Common myeloid progenitor, CD34-positive (primary cell): ENCODE results near the gene FBN3.
A peak's percentile ranks its signal among the peaks of the same experiment; 100 is the strongest.
"Not testable (repeated sequence)": the region's sequence is repeated elsewhere in the genome, so short reads cannot be mapped to it uniquely, and the experiment has no call there.

Experiments used
- CTCF ChIA-PET: fragments of 350-600 bp; sonication (Branson Sonifier 250); formaldehyde crosslinking; loops from one replicate; lab custom pipeline; 2021; ENCODE audit warnings: antibody characterized with exemption; lab: Charles Lee
- POLR2A ChIA-PET: fragments of 350-600 bp; sonication (Branson Sonifier 250); formaldehyde crosslinking; loops from one replicate; lab custom pipeline; 2021; ENCODE audit warnings: antibody characterized with exemption; lab: Charles Lee
- DNase-seq, 3 donors: peaks; one replicate each; pipeline versions ENCODE4 v3.0.0 to v3.0.0-alpha.2; 2013
- H3K27ac ChIP-seq, 2 experiments: 1 replicate in 1 of 2; 2 replicates in 1 of 2; pipeline ENCODE4 v1.7.0; 2013; ENCODE audit warnings: inconsistent platforms in 2 of 2, low read length in 2 of 2, mild to moderate bottlenecking in 2 of 2, low read depth in 1 of 2, moderate library complexity in 1 of 2; ENCODE audit not compliant: severe bottlenecking in 2 of 2, insufficient read depth in 1 of 2, poor library complexity in 1 of 2
- H3K27me3 ChIP-seq, 5 experiments: replicated peaks in 2 of 5; 1 replicate in 3 of 5; 2 replicates in 2 of 5; pipeline versions ENCODE4 v1.6.1 to v1.7.0; 2013; ENCODE audit warnings: low read length in 4 of 5, mild to moderate bottlenecking in 2 of 5, moderate library complexity in 2 of 5, inconsistent platforms in 1 of 5; ENCODE audit not compliant: insufficient read depth in 5 of 5, control insufficient read depth in 4 of 5
- H3K36me3 ChIP-seq, 4 experiments: 1 replicate in 2 of 4; 2 replicates in 2 of 4; pipeline versions ENCODE4 v1.6.1 to v1.7.0; 2013; ENCODE audit warnings: low read length in 3 of 4, control low read depth in 1 of 4, mild to moderate bottlenecking in 1 of 4; ENCODE audit not compliant: control insufficient read depth in 4 of 4, insufficient read depth in 4 of 4
- H3K4me1 ChIP-seq, 4 experiments: 1 replicate in 3 of 4; 2 replicates in 1 of 4; pipeline versions ENCODE4 v1.6.1 to v1.7.1; 2013; ENCODE audit warnings: low read length in 3 of 4, mild to moderate bottlenecking in 3 of 4, control low read depth in 1 of 4, inconsistent platforms in 1 of 4, moderate library complexity in 1 of 4; ENCODE audit not compliant: control insufficient read depth in 4 of 4, insufficient read depth in 4 of 4; ENCODE audit errors: control extremely low read depth in 1 of 4
- H3K4me3 ChIP-seq, 7 experiments: 1 replicate in 4 of 7; 2 replicates in 3 of 7; pipeline versions ENCODE4 v1.5.1 to v1.7.0; 2013; ENCODE audit warnings: mild to moderate bottlenecking in 7 of 7, low read length in 6 of 7, moderate library complexity in 6 of 7, inconsistent platforms in 2 of 7, low read depth in 2 of 7, control low read depth in 1 of 7; ENCODE audit not compliant: insufficient read depth in 4 of 7, control insufficient read depth in 1 of 7; ENCODE audit errors: extremely low read depth in 1 of 7
- H3K9me3 ChIP-seq, 5 experiments: 1 replicate in 4 of 5; 2 replicates in 1 of 5; pipeline versions ENCODE4 v1.6.1 to v1.7.1; 2013; ENCODE audit warnings: low read length in 4 of 5, mild to moderate bottlenecking in 2 of 5, inconsistent platforms in 1 of 5, low read depth in 1 of 5, moderate library complexity in 1 of 5; ENCODE audit not compliant: control insufficient read depth in 4 of 5, insufficient read depth in 2 of 5; ENCODE audit errors: control extremely low read depth in 1 of 5
- WGBS: methylation state at CpG from one replicate; pipeline ENCODE4 v1.1.5; 2013; ENCODE audit not compliant: insufficient coverage; 5-methylcytosine and 5-hydroxymethylcytosine counted together

FBN3 gene

DNA sequence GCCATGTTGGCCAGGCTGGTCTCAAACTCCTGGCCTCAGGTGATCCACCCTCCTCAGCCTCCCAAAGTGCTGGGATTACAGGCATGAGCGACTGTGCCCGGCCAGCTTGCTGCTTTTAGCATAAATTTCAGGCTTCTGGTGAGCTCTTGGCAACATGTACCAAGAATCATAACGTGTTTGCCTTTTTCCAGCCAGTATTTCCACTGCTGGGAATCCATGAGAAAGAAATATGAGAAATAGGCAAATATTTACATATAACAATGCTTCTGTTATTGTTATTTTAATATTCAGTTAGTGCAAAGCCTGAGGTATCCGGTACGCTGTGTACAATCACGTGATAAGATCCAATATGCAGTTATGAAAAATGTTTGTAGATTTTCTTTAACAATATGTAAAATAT is 30.6 kb upstream of the FBN3 start:
- CTCF ChIA-PET = no interaction called here
- Histone ChIP-seq H3K27me3 (no peaks in the 10 kb centered on the region), H3K27ac (no peak overlapping the region), H3K9me3 (no peaks in the 10 kb centered on the region), H3K36me3 (no peaks in the 10 kb centered on the region), H3K4me3 (no peak overlapping the region), H3K4me1 (peaks cover 0 to 6% (median 5%) of the 10 kb centered on the region in 4 experiments)
- POLR2A ChIA-PET = no interaction called here
- WGBS = 71% methylated on average over 1 of the region's 6 CpGs
- no peak for DNase-seq

DNA sequence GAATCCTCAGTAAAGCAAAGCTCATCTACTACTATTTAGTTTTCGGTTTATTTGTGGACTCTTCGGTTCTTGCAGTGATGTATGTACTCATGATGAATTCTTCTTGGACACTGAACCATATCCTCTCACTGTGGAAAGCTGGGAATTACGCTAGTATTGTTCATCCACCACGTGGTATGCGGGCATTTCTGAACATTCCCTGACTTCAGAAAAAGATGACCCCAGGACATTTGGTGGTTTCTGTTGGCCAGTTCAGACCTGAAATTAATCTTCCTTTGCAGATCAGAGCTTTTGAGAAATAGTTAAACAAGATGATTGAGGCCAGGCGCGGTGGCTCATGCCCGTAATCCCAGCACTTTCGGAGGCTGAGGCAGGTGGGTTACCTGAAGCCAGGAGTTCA is 25.3 kb upstream of the FBN3 start:
- Histone ChIP-seq H3K27ac (no peak overlapping the region), H3K36me3 (no peaks in the 10 kb centered on the region), H3K4me1 (no peaks in the 10 kb centered on the region), H3K9me3 (no peaks in the 10 kb centered on the region), H3K27me3 (no peaks in the 10 kb centered on the region), H3K4me3 (no peak overlapping the region)
- ChIA-PET CTCF (interaction anchor here (0.9 kb wide), 1 partner anchor 20 kb away, joined by 3 read pairs; no protein-coding TSS in a partner anchor), POLR2A (no interaction called here)
- no peak for DNase-seq
- whole genome bisulfite sequencing = 95% methylated on average over 7 of the region's 9 CpGs

DNA sequence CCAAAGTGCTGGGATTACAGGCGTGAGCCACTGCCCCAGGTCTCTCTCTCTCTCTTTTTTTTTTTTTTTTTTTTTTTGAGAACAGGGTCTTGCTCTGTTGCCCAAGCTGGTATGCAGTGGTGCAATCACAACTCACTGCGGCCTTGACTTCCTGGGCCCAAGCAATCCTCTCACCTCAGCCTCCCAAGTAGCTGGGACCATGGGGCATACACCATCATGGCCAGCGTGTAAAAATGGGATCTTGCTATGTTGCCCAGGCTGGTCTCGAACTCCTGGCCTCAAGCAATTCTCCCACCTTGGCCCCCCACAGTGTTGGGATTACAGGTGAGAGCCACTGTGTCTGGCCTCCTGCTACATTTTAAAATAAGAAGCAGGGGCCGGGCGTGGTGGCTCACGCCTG is 19.1 kb upstream of the FBN3 start:
- CTCF ChIA-PET = interaction anchor here (1.6 kb wide), 1 partner anchor 10 kb away, joined by 6 read pairs; no protein-coding TSS in a partner anchor
- no peaks in the 10 kb centered on the region for H3K4me1 ChIP-seq
- H3K4me3 ChIP-seq = no peak overlapping the region
- no peak overlapping the region for H3K27ac ChIP-seq
- POLR2A ChIA-PET = no interaction called here
- no peak for DNase-seq
- no peaks in the 10 kb centered on the region for H3K36me3 ChIP-seq
- H3K9me3 ChIP-seq = no peaks in the 10 kb centered on the region
- no peaks in the 10 kb centered on the region for H3K27me3 ChIP-seq
- WGBS = 98% methylated on average over 6 of the region's 7 CpGs

DNA sequence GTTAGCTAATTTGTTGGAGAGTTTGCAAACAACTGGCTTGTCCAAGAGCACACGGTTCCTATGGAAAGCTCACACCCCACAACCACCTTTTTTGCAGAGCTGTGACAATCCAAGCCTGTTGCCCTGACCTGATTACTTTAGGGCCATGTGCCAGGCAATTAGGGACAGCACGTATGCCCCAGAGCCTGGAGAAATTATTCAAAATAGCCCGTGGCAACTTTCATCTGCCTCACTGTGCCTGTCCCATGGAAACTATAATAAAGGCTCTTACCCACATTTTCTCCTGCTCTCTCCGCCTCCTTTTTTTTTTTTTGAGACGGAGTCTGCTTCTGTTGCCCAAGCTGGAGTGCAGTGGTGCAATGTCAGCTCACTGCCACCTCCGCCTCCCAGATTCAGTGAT is 18.6 kb upstream of the FBN3 start:
- H3K36me3 ChIP-seq = no peaks in the 10 kb centered on the region
- no peaks in the 10 kb centered on the region for H3K9me3 ChIP-seq
- POLR2A ChIA-PET = no interaction called here
- CTCF ChIA-PET = interaction anchor here (1.6 kb wide), 1 partner anchor 10 kb away, joined by 6 read pairs; no protein-coding TSS in a partner anchor
- H3K27me3 ChIP-seq = no peaks in the 10 kb centered on the region
- no peak overlapping the region for H3K4me3 ChIP-seq
- no peaks in the 10 kb centered on the region for H3K4me1 ChIP-seq
- WGBS = 97% methylated on average over 5 of the region's 6 CpGs
- no peak for DNase-seq
- no peak overlapping the region for H3K27ac ChIP-seq

DNA sequence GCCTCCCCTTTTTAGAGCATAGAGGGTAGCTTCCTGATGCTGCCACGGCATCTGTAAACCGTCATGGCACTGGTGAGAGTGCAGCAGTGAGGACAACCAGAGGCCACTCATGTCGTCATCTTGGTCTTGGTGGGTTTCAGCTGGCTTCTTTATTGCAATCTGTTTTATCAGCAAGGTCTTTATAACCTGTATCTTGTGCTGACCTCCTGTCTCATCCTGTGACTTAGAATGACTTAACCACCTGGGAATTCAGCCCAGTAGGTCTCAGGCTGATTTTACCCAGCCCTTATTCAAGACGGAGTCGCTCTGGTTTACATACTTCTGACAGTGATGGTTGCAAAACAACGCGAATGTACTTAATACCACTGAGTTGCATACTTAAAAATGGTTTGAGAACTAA is 14.4 kb upstream of the FBN3 start:
- ChIA-PET CTCF (no interaction called here), POLR2A (no interaction called here)
- Histone ChIP-seq H3K36me3 (no peaks in the 10 kb centered on the region), H3K27me3 (no peaks in the 10 kb centered on the region), H3K4me1 (peaks cover 0 to 7% (median under 1%) of the 10 kb centered on the region in 4 experiments), H3K4me3 (no peak overlapping the region), H3K27ac (no peak overlapping the region), H3K9me3 (no peaks in the 10 kb centered on the region)
- DNase-seq = no peak
- 88% methylated on average over 7 of the region's 7 CpGs for WGBS

DNA sequence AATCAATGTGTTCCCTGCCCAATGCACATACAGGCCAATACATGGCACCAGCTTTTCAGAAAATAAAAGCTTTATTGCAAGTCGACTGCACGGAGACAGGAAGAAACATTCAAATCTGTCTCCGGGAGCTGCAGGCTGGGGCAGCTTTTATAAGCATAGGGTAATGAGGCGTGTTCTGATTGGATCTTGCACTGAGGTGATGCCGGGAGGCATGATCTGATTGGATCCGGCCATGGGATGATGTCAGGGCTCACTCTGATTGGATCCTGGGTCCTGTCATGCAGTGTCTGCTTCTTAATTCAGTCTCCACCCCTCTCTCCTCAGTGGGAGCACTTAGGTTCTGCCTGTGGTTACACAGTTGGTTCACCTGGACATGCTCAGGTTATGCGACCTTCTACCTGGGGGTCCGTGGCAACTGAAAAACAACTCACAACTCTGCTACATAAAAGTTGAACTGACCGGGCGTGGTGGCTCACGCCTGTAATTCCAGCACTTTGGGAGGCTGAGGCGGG is 11.8 kb upstream of the FBN3 start:
- peak in 2 of 3 donors; percentile 27 to 44 for DNase-seq
- ChIA-PET CTCF (no interaction called here), POLR2A (no interaction called here)

DNA sequence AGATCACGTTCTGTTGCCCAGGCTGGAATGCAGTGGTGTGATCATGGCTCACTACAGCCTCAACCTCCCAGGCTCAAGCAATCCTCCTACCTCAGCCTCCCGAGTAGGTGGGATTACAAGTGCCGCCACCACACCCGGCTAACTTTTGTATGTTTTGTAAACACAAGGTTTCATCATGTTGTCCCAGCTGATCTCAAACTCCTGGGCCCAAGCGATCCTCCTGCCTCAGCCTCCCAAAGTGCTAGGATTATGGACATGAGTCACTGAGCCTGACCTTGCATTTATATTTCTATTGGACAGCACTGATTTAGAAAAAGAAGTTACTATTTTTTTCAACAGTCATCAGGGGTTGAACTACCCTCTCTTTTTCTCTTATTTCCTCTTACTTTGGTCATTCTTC is 9.9 kb upstream of the FBN3 start:
- peaks cover 0 to 14% (median 8%) of the 10 kb centered on the region in 4 experiments for H3K4me1 ChIP-seq
- H3K9me3 ChIP-seq, H3K36me3 ChIP-seq, DNase-seq, H3K27me3 ChIP-seq, H3K27ac ChIP-seq, POLR2A ChIA-PET, H3K4me3 ChIP-seq: not testable (repeated sequence)
- CTCF ChIA-PET = interaction anchor here (1.0 to 1.4 kb wide), 2 partner anchors 100 to 104 kb away, joined by 3 to 5 read pairs; no protein-coding TSS in a partner anchor
- WGBS = 100% methylated on average over 1 of the region's 5 CpGs

More for the DNA sequence above, 11.8 kb upstream of the FBN3 start:
- WGBS = 67% methylated on average over 10 of the region's 12 CpGs
- Histone ChIP-seq H3K27me3 (no peaks in the 10 kb centered on the region), H3K27ac (no peak overlapping the region), H3K36me3 (no peaks in the 10 kb centered on the region), H3K9me3 (no peaks in the 10 kb centered on the region), H3K4me1 (peaks cover 0 to 7% (median under 1%) of the 10 kb centered on the region in 4 experiments), H3K4me3 (peak overlapping the region in 1 of 7 experiments; percentile 2)
